KOPT-K1 (cell line): ENCODE data around the gene LETM1.

ENCODE experiments used
- H3K27ac ChIP-seq: fragments of 200-600 bp; sonication (generic); 2 replicates; pipeline ENCODE4 v1.5.1; 2016; ENCODE audit warnings: antibody characterized with exemption, mild to moderate bottlenecking, low read depth, low read length; ENCODE audit not compliant: poor library complexity, severe bottlenecking
- H3K36me3 ChIP-seq: fragments of 200-600 bp; sonication (generic); 2 replicates; pipeline ENCODE4 v1.5.1; 2017; ENCODE audit warnings: antibody characterized with exemption, mild to moderate bottlenecking, low read length, moderate library complexity; ENCODE audit not compliant: insufficient read depth
- H3K9me3 ChIP-seq: fragments of 200-600 bp; sonication (generic); 2 replicates; pipeline ENCODE4 v1.5.1; 2017; ENCODE audit warnings: antibody characterized with exemption, low read length, mild to moderate bottlenecking; ENCODE audit not compliant: insufficient read depth, poor library complexity, severe bottlenecking

LETM1 gene

DNA sequence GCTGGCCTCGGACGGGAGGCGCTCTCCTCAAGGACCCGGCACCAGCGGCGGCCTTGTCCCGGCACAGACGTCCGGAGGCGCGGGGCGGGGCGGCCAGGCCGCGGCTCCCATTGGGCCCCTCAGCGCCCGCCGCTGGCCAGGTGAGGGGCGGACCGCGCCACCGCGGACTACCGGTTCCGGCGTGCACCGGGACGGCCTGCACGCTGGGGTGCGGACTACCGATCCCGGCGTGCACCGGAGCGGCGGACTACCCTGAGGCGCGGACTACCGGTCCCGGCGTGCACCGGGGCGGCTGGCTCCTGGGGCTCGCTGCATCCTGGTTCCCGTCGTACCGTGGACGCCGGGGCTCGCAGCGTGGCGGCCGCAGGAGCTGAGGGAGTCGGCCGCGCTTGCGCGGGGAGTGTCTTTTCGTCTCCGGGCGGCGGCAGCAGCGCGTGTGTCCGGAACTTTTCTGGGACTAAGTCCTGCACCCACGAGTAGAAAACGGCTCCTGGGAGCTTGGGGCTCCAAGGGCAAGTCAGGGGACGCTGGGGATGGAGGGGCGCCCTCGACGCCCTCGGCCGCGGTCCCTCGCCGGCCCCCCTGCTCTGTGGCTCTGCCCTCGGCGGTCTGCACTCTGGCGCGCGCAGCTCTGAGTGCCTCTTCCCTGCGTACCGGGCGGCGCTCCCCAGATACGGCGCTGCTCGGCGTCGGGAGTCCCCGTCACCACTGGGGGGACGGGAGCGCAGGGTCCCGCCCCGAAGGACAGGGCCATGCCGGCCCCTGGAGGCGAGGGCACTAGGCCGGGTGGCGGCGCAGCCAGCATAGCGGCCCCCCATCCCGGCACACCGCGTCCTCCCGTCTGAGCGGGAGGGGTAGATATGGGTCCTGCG is at the start of gene LETM1:
Gene LETM1 (minus strand): TSS at position 86 of the 872 bp plus-strand sequence. CDS start 206 bp downstream, outside the sequence.
- H3K9me3 ChIP-seq, result no peaks in the 10 kb centered on the region
- peaks cover 23% of the 10 kb centered on the region for H3K36me3 ChIP-seq
- H3K27ac ChIP-seq, result peak within 1 kb of the TSS; percentile 86

DNA sequence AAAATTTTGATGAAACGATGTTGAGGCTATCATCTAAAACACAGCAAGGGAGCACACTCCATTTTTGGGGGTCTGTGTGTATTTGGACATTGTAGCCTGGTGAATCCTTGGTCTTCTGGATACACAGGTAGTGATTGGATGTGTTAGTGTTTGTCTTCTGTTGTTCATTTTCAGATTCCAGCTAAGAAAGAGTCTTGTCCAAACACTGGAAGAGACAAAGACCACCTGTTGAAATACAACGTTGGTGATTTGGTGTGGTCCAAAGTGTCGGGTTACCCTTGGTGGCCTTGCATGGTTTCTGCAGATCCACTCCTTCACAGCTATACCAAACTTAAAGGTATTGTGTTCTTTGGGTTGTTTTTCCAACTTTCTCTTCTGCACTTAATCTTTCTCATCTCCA is 48.1 kb upstream of the LETM1 start:
- Histone ChIP-seq H3K9me3 (no peaks in the 10 kb centered on the region), H3K36me3 (peaks cover 98% of the 10 kb centered on the region), H3K27ac (no peak overlapping the region)

DNA sequence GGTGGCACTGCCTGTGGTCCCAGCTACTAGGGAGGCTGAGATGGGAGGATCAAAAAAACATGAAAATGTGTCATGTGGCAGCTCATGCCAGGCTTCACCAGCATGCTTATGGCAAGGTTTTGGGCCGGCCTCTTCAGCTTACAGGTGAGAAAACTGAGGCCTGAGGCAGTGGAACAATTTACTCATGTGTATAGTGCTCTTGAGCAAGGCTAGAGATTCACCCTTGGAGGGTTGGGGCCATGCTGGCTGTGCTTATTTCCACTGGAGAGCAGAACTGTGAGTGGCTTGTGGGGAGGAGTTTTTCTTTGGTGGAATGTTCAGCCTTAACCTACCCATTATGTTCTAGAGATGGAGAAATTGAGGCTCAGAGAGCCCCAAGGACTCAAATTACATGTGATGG is 47.1 kb upstream of the LETM1 start:
- Histone ChIP-seq H3K9me3 (no peaks in the 10 kb centered on the region), H3K36me3 (peaks cover 90% of the 10 kb centered on the region), H3K27ac (no peak overlapping the region)

DNA sequence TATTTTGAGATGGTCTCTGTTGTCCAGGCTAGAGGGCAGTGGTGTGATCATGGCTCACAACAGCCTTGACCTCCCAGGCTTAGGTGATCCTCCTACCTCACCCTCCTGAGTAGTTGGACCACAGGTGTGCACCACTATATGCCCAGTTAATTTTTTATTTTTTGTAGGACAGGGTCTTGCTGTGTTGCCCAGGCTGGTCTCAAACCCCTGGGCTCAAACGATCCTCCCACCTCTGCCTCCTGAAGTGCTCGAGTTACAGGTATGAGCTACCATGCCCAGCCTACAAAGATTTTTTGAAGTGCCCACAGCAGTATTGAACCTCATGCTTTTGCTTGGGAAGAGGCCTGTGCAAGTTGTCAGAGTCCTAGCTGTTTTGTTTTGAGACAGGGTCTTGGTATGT is 46.3 kb upstream of the LETM1 start:
- H3K9me3 ChIP-seq, result no peaks in the 10 kb centered on the region
- H3K36me3 ChIP-seq, result peaks cover 90% of the 10 kb centered on the region
- H3K27ac ChIP-seq, result no peak overlapping the region

DNA sequence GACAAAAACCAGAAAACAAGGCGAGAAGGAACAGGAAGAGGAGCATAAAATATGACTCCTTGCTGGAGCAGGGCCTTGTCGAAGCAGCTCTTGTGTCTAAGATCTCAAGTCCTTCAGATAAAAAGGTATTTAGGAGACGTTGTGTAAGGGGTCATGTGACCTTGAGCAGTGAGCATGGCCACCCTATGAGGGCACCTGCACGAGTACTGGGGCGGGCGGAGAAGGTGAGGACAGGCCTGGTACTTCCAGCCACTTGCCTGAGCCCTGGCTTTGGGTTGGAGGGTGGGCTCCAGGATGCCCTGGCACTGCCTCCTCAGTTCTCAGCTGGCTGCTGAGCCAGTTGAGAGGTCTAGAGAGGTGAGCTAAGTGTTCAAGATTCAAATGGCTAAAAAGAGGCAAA is 45.2 kb upstream of the LETM1 start:
- Histone ChIP-seq H3K9me3 (no peaks in the 10 kb centered on the region), H3K36me3 (peaks cover 90% of the 10 kb centered on the region), H3K27ac (no peak overlapping the region)

DNA sequence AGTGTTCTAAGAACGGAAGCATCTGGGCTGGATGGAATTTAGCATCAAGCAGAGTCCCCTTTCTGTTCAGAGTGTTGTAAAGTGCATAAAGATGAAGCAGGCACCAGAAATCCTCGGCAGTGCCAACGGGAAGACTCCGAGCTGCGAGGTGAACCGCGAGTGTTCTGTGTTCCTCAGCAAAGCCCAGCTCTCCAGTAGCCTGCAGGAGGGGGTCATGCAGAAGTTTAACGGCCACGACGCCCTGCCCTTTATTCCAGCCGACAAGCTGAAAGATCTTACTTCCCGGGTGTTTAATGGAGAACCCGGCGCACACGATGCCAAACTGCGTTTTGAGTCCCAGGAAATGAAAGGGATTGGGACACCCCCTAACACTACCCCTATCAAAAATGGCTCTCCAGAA is 44.7 kb upstream of the LETM1 start:
- no peaks in the 10 kb centered on the region for H3K9me3 ChIP-seq
- no peak overlapping the region for H3K27ac ChIP-seq
- peaks cover 90% of the 10 kb centered on the region for H3K36me3 ChIP-seq

DNA sequence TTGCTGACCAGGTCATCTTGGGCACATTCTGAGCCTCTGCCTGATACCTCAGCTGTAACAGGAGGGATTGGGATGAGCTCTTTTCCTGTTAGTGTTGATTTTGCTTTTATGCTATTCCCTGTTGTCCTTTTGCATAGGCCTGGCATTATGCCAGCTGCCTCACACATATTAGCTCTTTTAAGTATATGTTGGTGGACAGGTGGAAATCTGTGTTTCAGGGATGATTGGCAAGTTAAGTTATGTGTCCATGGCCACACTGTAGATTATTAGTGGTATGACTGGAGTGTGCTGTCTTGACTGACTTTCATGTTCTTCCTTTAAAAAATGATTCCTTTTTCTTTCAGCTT is 44.1 kb upstream of the LETM1 start:
- Histone ChIP-seq H3K9me3 (no peaks in the 10 kb centered on the region), H3K36me3 (peaks cover 90% of the 10 kb centered on the region), H3K27ac (no peak overlapping the region)

DNA sequence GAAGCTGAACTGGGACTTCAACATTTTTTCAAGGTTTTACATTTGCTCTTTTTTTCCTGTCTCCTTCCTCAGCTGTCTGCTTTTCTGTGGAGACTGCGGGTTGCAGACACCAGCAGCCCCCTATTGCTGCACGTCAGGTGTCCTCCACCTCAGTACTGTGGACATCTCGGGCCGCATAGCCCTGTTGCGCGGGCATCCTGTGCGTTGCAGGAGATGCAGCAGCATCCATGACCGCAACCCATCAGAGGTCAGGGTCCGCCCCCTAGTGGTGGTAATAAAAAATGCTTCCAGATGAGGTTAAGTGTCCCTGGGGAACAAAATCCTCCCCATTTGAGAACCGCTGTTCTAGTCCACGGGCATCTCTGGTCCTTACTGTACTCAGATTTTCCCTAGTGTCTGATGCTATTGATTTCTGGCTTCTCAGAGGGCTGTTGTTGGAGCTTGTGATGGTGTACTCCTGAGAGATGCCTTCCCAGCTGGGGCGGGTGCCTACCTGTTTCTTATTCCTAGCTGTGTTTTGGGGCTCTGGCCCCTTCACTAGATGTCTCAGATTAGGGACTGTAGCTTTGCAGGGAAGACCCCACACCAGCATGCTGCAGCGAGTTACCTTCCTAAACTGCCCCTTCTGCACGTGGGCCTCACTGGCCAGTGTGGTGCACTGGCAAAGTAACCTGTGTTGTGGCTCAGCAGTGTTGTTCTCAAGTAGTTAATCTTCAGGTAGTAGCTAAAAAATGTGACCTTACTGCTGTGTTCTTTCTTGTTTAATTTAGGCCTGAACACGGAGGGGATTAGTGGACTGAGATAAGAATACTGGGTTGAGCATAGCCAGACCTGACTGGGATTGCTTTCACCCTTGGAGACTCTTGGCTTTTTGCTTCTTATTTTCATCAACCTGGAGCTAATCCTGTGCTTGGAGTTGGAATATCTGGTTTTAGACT is 43.5 kb upstream of the LETM1 start:
- Histone ChIP-seq H3K9me3 (no peaks in the 10 kb centered on the region), H3K27ac (no peak overlapping the region), H3K36me3 (peaks cover 90% of the 10 kb centered on the region)

DNA sequence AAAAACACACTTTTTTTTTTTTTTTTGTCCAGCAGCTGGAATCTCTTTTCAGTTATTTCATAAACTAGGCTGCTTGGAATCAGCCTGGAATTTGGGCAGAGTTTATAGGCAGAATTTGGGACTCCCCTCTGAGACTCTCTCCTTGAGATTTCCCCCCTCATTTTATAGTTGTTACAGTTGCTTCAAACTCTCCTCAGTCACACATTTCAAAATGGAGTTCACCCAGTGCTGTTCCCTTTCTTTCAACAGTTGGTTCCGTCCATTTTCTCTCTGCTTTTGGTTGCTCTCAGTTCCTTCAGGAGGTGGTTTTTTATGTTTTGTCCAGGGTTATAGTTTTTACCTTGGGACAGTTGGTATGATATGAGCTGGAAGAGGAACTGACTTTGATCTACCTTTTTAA is 42.7 kb upstream of the LETM1 start:
- H3K36me3 ChIP-seq, result peaks cover 90% of the 10 kb centered on the region
- no peaks in the 10 kb centered on the region for H3K9me3 ChIP-seq
- no peak overlapping the region for H3K27ac ChIP-seq

DNA sequence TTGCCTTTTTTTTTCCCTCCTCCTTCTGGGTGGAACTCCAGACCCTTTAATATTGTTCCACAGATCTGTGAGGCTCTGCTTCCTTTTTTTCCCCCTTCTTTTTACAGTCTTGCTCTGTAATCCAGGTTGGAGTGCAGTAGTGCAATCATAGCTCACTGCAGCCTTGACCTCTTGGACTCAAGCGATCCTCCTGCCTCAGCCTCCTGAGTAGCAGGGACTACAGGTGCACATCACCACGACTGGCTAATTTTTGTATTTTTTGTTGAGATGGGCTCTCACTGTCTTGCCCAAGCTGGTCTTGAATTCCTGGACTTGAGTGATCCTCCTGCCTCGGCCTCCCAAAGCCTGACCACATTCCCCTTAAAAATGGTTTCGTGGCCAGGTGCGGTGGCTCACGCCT is 42.1 kb upstream of the LETM1 start:
- Histone ChIP-seq H3K27ac (no peak overlapping the region), H3K9me3 (no peaks in the 10 kb centered on the region), H3K36me3 (peaks cover 90% of the 10 kb centered on the region)

DNA sequence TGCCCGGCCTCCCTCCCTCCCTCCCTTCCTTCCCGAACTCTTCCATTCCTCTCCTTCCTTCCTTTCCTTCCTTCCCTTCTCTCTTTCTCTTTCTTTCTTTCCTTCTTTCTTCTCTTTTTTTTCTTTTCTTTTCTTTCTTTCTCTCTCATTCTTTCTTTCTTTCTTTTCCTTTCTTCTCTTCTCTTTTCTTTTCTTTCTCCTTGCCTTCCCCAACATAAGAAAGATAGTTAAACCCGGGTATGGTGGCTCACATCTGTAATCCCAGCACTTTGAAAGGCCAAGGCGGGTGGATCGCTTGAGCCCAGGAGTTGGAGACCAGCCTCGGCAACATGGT is 40.7 kb upstream of the LETM1 start:
- Histone ChIP-seq H3K36me3 (peaks cover 90% of the 10 kb centered on the region), H3K27ac (no peak overlapping the region), H3K9me3 (no peaks in the 10 kb centered on the region)

DNA sequence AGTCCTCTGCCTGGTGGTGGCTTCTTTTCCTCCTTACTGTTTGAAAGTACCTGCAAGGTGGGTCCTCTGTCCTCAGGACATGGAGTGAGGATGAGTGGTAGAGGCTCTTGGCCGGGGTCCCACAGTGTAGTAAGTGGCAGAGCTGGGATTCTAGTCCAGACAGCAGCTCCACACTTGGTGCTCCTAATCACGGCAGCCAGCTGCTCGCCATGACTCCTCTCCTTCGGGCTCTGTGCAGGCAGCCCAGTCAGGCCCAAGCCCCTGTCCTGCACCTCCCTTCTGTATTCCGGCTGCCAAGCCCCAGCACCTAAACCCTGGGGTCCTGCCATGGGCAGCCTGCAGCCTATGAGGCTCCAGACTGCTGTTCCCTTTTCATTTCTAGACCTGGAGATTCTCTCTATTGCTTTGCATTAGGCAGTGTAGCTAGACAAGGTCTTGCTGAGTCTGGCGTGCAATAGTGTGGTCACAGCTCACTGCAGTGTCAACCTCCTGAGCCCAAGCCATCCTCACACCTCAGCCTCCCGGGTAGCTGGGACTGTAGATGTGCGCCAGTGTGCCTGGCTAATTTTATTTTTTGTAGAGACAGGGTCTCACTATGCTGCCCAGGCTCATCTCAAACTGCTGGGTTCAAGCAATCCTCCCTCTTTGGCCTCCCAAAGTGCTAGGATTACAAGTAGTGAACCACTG is 40.2 kb upstream of the LETM1 start:
- Histone ChIP-seq H3K27ac (no peak overlapping the region), H3K36me3 (peaks cover 90% of the 10 kb centered on the region)

DNA sequence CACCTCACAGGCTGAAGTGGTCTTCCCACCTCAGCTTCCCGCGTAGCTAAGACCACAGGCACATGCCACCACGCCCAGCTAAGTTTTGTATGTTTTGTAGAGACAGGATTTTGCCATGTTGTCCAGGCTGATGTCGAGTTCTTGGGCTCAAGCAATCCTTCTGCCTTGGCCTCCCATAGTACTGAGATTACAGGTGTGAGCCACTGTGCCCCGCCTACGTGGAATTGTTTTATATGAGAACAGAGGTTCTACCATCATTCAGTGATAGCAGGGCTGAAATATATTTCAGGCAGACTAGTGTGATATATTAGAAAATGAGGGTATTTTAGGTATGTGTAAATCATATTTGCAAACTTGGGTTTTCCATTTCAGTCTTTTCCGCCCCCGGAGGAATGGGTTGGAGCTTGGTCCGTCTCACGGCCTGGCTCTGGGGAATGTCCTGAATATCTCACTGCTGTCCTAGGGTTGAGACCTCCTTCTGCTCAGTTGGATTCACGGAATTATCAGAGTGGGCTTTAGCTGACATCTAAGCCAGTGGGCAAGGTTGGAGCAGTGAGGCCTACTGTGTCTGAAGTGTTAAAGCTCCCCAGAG is 35.1 kb upstream of the LETM1 start:
- peaks cover 71% of the 10 kb centered on the region for H3K36me3 ChIP-seq
- H3K9me3 ChIP-seq, result no peaks in the 10 kb centered on the region
- no peak overlapping the region for H3K27ac ChIP-seq

More for the DNA sequence above, 40.2 kb upstream of the LETM1 start:
- no peaks in the 10 kb centered on the region for H3K9me3 ChIP-seq

DNA sequence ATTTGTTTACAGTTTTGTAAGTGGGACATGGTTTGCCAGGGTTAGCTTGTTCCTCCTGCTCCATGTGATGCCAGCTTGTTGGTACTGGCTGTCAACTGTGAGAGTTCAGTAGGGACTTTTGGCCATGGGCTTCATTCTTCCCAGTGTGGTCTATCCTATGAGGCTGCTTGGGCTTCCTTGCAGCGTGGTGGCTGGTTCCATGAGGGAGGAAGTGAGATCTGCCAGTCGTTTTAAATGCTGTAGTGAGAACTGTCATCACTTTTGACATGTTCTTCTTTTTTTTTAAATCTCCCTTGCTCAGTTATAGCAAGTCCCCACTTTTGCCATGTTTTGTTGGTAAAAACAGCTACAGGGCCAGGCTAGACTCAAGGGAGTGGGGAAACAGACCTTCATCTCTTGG is 31.1 kb upstream of the LETM1 start:
- H3K9me3 ChIP-seq, result no peaks in the 10 kb centered on the region
- H3K36me3 ChIP-seq, result peaks cover 52% of the 10 kb centered on the region
- no peak overlapping the region for H3K27ac ChIP-seq

DNA sequence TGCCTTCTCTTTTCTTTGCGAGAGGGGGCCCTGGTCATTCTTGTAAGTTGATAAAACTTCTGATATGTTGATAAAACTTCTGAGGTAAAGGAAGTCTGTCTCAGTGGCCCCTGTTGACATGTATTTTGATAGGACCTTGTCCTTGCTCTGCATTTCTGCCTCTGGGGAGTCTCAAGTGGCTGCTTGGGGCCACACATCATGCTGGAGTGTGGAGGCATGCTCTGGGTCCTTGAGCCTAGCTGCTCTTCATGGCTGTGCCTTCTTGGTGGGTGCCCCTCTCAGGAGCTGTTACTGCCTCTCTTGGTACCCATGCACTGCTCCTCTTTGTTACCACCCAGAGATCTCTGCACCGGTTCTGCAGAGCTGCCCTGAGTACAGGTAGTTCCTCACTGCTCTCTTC is 29.5 kb upstream of the LETM1 start:
- Histone ChIP-seq H3K36me3 (peaks cover 52% of the 10 kb centered on the region), H3K27ac (no peak overlapping the region), H3K9me3 (no peaks in the 10 kb centered on the region)
